RPMI8226 (cell line): ENCODE results near the gene DDI2.

Experiments used
- DNase-seq: peaks from one replicate; pipeline ENCODE4 v3.0.0-alpha.2; 2015

The DDI2 gene

DNA sequence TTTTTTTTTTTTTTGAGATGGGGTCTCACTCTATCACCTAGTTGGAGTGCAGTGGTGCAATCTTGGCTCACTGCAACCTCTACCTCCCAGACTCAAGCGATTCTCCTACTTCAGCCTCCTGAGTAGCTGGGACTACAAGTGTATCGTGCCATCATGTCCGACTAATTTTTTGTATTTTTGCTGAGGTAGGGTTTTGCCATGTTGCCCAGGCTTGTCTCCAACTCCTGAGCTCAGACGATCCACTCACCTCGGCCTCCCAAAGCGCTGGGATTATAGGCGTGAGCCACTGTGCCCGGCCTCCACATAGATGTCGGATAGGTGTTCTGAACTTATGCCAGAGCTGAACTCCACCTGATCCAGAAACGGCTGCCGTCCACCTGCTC lies 87.9 kb downstream of the DDI2 start:
- no peak for DNase-seq

DNA sequence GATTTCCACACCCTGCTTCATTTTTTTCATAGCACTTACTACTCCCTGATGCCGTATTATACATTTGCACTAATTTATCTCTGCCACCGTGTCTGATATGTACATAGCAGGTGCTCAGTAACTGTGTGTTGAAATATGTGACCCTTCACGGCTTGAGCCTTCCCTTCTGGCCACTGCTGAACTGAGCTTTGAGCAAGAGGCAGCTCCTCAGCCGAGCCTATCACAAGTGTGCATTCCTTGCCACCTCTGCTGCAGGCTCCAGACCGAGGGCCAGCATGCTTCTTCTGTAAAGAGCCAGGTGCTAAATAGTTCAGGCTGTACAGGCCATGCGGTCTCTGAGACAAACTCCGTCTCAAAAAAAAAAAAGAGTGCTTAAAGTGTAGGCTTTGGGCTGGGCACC lies 89.5 kb downstream of the DDI2 start:
- DNase-seq: no peak

DNA sequence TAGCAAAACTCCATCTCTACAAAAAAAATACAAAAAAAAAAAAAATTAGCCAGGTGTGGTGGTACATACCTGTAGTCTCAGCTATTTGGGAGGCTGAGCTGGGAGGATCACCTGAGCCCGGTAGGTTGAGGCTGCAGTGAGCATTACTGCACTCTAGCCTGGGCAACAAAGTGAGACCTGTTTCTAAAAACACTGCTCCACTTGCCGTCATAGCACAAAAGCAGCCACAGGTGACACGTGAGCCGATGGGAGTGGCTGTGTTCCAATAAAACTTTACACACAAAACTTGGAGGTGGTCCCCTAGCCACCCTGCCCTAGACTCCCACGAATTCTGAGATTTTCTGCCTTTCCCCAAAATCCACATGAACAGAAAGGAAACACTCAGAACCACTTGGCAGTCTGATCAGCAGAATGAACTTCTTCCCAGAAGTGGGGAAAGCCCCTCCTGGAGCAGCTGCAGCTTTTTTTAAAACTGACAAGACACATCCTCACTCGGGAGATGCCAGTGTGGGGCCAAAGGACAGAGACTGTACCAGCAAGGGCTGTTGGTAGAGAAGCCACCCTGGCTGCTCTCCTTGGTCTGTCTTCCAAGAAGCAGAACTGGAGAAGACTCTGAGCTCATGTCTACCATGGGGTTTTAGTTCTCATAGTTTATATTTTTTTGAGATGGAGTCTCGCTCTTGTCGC lies 90.1 kb downstream of the DDI2 start:
- no peak for DNase-seq

DNA sequence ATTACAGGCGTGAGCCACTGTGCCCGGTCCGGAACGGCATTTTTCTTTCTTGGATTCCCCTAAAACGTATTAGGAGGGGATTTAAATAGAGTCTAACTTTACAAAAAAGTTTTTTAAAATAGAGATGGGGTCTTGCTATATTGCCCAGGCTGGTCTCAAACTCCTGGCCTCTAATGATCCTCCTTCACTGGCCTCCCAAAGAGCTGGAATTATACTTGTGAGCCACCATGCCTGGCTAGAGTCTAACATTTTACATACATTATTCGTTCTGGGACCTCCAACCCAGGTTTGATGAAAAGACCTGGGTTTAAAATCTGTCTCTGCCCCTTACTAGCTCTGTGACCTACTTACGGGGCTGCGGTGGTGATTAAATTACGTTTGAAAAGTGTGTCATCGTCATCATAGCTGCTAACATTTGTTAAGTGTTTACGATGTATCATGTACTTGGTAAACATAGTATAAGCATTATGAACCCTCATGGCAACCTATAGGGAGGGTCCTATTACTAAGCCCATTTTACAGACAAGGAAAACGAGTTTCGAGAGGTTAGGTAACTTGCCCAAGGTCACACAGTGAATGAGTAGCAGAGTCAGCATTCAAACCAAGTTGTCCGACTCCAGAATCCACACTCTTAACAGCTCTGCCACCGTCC lies 91.4 kb downstream of the DDI2 start:
- no peak for DNase-seq

DNA sequence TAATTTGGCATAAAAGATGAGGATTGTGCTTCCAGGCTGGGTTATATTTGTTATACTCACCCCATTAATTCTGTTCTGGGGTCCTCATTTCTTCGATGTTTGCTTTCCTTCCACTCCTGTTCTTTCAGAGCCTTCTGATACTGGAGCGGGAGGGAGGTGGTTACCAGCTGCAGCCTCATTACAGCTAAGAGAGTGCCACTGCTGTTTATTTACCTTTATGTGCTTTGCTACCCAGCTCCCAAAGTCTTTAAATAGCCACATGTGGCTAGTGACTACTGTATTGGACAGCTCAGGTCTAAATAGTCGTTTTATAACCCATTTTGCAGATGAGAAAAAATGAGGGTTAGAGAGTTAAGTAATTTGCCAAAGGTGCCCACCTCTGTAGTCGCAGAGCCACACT lies 92.0 kb downstream of the DDI2 start:
- DNase-seq: no peak

GRCh38 chr1:15712168-15712567 lies 94.9 kb downstream of the DDI2 start:
- no peak for DNase-seq

GRCh38 chr1:15714406-15715136 lies 97.3 kb downstream of the DDI2 start:
- no peak for DNase-seq

- no peak for DNase-seq
Observed at GRCh38 chr1:15717418-15718125, 100.3 kb downstream of the DDI2 start.

DNA sequence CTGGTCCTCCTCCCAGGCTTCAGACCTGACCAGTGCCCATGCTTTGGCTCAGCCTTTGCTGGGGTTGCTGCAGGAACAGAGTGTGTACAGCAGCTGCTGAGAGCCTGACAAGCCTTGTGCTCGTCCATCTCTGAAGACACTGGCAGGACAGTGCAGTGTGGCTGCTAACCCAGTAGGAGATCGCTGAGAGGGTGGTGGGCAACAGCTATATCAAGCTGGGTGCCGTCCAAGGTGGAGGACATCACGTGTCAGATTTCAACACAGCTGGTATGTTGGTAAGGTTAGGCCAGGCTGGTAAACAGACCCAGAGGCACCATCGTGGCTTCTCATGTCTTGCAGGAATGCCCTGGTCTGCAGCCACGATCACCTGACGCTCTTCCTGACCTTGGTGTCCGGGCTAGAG lies 100.9 kb downstream of the DDI2 start:
- DNase-seq: no peak
